Renal cortex interstitium (tissue), 11 donors: ENCODE data around the gene FGGY. TPM values are rescaled to one million over a fixed set of nuclear protein-coding genes. Genes with fewer than 3 reads are reported as not detected.

ENCODE experiments used
- DNase-seq, 11 donors: peaks; one replicate each; pipeline ENCODE4 v3.0.0-alpha.2; 2013; ENCODE audit warnings: low read depth in 9 of 11, low spot score in 4 of 11; ENCODE audit errors: extremely low read depth in 1 of 11
- polyA plus RNA-seq, 3 donors: library from polyadenylated mRNA; unstranded; fragments of 120-200 nt; gene quantifications; one replicate each; pipeline ENCODE4 v1.2.1, GENCODE V29; 2013; ENCODE audit not compliant: insufficient read length in 3 of 3

The FGGY gene
- polyA plus RNA-seq, 3 donors: 21.4 to 22.1 (median 21.9) TPM

GRCh38 chr1:59688976-59689375 is 392.1 kb downstream of the FGGY start:
- no peak for DNase-seq

GRCh38 chr1:59689730-59690129 is 392.8 kb downstream of the FGGY start:
- no peak for DNase-seq

- no peak for DNase-seq
These were observed 393.5 kb downstream of the FGGY start for GRCh38 chr1:59690171-59690930.

- DNase-seq: no peak
These were observed 394.4 kb downstream of the FGGY start for GRCh38 chr1:59691261-59691660.

- DNase-seq: no peak
These were observed 395.7 kb downstream of the FGGY start for GRCh38 chr1:59692591-59692990.

- no peak for DNase-seq
These were observed 396.5 kb downstream of the FGGY start for GRCh38 chr1:59693406-59693805.

GRCh38 chr1:59695252-59695651 is 398.4 kb downstream of the FGGY start:
- DNase-seq: no peak

GRCh38 chr1:59696421-59697115 is 399.7 kb downstream of the FGGY start:
- DNase-seq: no peak

- DNase-seq: no peak
These were observed 400.4 kb downstream of the FGGY start for GRCh38 chr1:59697150-59697800.

GRCh38 chr1:59698386-59698785 is 401.5 kb downstream of the FGGY start:
- DNase-seq: no peak

- peak in 2 of 11 donors; percentile 55 to 60 for DNase-seq
These were observed 402.4 kb downstream of the FGGY start for GRCh38 chr1:59699227-59699847.

GRCh38 chr1:59701376-59701775 is 404.5 kb downstream of the FGGY start:
- no peak for DNase-seq

GRCh38 chr1:59703226-59703917 is 406.5 kb downstream of the FGGY start:
- no peak for DNase-seq

GRCh38 chr1:59703918-59704378 is 407.1 kb downstream of the FGGY start:
- no peak for DNase-seq

- DNase-seq: no peak
These were observed 407.8 kb downstream of the FGGY start for GRCh38 chr1:59704716-59705115.

- DNase-seq: no peak
These were observed 408.8 kb downstream of the FGGY start for GRCh38 chr1:59705466-59706302.

GRCh38 chr1:59706303-59706599 is 409.4 kb downstream of the FGGY start:
- DNase-seq: no peak

- no peak for DNase-seq
These were observed 410.4 kb downstream of the FGGY start for GRCh38 chr1:59707178-59707791.
